Right hindlimb (tissue), 1 donor: Measurements from ENCODE around the gene LRRC4.

Source experiments
- DNase-seq: peaks from one replicate; pipeline ENCODE4 v3.0.0-alpha.2; 2018

Gene LRRC4

DNA sequence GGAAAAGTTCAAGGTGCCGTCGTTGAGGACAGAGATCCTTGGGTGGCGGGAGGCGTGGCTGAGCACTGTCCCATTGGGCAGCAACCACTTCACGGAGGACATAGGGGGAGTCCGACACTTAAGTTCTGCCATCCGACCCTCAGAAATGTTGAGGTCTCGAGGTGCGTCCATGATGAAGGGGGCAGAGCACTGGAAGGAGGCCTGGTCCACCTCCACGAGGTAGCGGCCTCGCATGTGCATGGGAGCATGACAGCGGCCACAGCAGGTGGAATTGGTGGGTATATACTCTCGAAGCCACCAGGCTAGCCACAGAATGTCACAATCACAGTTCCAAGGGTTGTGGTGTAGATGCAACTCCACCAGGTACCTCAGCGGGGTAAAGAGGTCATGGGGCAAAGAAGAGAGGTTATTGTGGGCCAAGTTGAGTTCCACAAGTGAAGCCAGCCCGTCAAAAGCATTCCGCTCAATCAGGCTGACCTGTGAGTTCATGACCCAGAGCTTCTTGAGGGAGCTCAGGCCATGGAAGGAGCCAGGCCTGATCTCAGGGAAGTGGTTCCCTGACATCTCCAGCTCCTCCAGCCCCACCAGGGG is 1.7 kb downstream of the LRRC4 start:
- no peak for DNase-seq

DNA sequence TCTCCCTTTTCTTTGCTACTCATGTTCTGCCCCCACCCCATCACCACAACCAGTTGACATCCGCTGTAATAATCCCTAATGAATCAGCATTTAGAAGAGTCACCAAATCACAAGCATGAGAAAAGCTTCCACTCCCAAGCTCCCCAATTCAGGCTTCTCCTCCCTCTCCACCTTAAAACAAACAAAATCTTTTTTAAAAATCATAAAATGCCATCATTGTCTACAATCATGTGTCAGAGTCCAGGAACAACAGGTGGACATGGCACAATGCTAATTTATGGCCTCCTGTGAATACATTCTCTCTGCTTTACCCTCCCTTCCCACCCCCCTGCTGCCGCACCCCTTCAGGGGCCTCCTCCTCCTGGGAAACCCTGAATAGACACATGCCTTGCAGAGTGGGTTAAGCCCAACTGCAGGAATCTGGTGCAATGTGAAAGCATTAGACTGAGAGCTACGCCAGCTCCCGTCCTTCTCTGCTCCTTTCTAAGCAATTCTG is 3.7 kb downstream of the LRRC4 start:
- no peak for DNase-seq

DNA sequence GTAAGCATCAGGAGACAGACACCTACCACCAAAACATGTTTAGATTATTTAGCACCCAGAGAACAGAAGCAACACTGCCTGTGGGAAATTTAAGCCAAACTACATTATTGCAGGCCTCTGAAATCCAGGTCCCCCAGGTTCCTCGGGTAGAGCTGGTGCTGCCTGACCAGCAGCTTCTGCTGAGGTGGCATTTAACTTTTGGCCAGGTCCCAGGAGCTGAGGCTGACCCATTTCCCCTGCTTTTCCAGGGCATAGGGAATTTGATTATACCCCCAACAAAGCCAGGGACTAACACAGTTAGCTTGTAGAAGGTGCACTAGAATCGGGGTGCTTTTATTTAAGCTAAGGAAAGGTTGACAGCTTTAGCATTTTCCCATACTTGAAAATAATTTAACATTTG is 4.7 kb downstream of the LRRC4 start:
- DNase-seq, result no peak

DNA sequence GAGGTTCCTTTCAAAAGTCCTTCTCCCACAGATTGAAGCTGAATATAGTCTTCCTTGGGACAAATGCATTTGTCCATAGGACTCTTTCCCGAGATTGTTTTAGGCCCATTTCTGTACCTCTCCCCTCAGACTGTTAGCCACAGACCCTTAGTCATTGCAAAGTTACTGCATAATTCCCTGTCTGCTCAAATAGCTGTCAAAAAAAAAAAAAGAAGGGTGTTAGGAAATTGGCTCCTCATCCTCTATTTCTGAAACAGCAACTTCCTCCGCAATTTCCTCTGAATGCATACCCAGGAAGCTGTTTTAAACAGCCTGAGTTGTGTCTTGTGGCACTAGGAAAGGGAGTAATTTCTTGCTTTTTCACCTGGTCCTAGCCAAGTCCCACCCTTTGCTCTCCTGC is 5.4 kb downstream of the LRRC4 start:
- no peak for DNase-seq

DNA sequence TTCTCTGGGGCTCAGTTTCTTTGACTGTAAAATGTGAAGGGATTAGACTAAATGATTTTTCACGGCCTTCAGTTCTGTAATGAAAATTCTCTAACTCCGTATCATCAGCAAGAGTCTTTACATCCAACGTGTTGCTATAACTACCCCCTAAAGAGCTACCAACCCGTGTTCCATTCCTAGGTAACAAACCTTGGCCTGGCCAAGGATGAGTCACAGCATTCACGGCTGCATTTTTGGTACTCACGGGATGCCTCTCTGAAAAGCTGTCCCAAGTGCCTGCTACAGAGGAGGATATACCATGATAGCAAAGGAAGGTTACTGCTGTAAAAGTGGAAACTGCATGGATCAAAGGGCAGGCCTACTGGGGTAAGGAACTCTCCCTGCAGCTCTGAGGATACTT is 5.9 kb downstream of the LRRC4 start:
- DNase-seq, result no peak

DNA sequence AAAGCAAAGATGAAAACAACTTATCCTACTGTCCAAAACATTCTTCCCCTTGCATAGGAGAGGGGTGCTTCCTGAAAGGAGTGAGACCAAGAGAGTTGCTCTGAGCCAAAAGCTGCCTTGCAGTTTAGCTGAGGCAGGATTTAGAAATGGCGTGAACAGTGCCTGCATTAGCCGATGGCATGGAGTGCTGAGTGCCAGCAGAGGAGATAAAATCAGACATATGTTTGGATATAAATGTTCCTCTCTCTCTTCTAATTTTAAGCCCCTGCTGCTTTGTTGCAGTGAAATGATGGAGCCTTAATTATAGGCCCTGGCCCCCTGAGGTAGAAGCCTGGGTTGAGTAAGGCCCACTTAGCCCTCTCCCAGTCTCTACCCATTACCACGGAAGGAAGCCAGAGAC is 7.1 kb downstream of the LRRC4 start:
- no peak for DNase-seq

DNA sequence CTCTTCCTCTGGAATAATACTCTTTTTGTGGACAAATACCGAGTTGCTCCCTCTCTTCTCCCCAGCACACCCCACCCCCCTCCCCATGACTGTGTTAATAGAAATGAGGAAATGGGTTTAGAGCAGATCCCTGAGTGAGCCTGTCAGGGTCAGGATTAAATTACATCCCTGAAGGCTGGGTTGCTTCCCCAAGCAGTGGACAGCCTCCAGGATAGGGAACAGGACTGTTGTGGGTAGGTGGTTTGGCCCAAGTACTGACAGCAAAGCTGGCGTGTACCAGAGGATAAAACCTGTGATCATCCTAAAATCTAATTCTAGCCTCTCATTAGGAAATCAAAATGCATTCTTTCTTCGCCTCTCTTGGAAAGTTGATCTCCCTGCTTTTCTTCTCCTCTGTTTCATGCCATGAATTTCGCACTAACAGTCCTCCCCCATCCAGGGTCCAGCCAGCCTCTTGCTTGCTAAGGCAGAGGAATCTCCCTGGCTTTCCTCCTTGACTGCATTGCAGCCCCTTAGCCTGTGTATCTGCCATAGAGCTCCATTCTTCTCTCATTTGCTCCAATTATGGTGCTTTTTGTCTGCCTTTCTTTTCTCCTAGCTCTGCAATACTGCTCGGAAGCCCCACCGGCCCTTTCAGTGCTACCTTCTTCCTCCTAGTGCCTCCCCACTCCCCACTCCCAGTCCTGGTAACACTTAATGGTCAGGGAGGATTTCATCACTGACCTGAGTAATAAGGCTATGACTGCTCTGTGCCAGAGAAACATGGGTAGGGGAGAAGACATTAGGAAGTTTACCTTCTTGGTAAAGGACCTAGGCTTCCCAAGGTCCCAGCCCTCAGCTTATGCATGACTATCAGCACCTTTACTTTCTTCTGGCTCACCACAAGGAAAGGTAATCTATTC is 8.4 kb downstream of the LRRC4 start:
- no peak for DNase-seq

DNA sequence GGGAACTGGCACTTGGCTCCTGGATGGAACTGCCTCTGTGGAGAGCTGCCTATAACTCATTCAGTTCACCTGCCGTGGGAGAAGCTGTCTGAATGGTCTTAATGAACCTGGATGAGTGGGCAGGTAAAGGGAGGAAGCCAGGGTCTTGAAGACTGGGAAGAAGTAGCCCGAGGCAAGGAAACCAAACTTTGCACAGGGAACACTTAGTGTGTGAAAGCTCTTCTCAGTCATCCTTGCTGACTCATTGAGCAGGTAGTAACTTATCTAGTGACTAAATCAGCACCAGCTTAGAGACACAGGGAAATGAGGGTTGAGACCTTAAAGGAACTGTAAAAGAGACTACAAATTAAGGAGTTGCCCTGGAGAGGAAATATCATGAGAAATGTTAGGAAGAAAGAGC is 9.9 kb downstream of the LRRC4 start:
- DNase-seq, result no peak

DNA sequence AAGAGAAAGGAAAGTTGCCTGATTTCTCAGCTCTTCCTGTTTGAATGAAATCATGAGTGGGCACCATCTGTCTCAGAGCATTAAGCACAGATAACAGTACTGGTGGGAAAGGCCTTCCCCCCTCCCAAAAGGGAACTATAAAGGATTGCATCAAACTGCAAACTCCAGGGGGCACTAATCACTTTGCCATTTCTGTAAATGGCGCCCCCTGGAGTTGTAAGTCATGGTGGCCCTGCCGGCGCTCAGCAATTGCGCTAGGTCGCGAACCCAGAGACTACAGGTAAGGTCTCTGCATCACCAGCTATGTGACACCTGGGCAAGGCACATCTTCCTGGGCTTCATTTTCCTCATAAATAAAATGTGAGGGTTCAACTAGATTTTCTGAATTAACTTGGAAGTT is 11.1 kb downstream of the LRRC4 start:
- no peak for DNase-seq

DNA sequence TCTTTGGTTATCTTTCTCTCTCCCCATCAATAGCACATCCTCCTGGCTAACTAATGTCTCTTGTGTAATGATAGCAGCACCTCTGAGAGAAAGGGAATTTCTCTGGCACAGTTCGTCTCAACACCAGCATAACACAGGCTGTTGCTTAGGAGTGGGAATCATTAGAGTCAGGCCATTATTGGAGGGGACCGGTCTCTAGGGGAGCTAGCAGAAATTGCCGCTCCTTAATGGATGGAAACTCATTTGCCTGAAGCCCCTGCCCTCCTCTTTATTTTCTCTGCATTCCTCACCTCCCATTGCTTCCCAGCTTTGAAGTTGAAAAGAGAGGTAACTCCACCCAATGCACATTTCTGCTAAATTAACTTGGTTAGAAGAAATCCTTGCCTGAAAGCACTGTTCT is 11.9 kb downstream of the LRRC4 start:
- no peak for DNase-seq

DNA sequence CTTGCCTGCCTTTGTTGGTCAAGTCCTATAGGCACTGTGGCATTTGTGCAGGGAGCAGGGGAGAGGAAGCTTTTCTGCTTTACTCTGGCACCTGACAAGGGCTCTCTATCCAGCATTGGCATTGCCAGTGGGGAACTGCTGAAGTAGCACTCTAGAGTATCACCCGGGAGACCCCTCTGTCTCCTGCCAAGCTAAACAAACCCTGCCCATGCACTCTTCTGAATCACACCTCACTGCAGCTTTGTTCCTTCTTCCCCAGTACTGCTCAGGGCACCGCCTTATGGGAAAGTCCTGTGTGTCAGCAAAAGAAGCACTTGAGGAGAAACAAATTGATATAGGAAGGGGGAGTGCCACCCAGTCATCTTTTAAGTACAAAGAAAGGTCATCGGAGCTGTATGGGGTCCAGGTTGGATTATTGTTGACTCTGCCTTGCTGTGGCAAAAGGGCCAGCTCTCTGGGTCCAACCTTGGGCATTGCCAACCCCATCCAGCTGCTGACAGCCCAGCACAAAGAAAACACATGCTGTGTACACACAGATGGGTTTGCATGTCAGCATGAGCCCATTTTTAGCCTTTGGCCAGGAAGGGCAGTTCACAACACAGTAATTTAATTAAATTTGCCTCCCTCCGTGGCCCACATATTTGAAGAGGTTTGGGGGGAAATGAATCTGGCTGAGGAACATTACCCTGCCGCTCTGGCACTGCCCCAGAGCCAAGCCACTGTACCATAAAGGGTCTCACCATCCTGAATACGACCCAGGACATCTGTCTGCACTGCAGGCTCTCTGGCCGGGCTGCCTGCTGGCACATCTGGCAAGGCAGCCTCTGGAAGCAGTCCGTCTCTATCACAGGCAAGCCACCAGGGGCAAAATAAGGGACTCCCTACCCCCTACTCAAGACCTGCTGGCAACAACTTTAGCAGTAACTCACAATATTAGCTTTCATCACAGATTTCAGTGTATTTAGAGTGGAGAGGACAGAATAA is 13.1 kb downstream of the LRRC4 start:
- DNase-seq, result no peak

DNA sequence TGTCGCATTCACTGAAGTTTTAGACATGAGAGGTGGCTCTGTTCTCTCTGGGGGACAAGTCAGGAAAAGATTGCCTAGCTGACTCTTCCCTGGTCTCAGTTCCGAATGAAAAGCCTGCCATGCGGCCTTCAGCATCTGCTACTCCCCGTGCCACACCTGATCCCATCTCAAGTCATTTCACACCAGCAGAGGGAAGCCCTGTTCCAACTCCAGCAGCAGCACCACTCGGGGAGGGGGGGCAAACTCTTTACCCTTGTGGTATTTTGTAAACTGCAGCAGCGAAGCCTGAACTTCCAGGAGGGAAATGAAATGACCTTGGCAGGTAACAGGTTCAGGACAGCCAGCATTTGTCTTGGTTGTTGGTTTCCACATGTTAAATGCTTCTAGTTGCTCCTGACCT is 13.8 kb downstream of the LRRC4 start:
- DNase-seq, result no peak

DNA sequence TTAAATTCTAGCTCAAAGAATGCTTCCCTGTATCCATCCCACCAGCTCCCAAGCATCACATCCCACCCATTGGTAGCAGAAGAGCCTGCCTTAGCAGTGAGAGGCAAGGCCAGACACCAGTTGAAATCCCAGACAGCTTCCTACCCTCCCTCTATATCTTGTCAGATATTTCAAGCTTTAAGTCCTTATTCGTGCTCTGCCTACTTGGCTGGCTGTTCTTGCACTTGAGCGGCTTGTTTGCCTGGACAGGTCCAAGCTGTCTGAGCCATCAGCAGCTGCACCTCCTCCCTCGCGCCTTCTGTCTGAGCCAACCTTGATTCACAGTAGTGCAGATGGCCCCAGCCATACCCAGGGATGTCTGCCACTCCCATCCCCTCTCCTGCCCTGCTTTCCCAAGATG is 16.4 kb downstream of the LRRC4 start:
- no peak for DNase-seq

DNA sequence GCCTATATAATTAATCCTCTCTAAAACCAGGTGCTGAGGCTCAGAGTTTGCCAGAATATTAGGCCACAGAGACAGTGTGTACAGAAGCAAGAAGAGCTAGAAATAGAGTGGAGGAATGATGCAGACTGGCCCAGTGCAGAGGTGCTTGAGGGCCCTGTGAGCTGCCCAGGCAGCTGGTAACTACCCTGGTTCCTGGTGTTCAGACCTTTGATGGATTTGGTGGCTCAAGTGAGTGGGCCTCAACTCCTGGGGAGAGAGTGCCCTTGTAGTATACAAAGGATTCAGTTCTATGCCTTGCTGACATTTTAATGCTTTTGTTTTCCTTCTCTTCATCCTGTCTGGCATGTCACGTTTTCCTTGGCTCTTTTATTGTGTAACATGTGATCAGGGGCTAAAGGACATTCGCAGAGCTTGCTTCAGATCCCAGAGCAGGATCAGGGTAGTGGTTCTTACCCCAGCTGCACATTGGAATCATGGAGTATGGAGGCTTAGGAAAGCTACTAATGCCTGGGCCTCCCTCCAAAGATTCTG is 20.0 kb downstream of the LRRC4 start:
- DNase-seq, result no peak

DNA sequence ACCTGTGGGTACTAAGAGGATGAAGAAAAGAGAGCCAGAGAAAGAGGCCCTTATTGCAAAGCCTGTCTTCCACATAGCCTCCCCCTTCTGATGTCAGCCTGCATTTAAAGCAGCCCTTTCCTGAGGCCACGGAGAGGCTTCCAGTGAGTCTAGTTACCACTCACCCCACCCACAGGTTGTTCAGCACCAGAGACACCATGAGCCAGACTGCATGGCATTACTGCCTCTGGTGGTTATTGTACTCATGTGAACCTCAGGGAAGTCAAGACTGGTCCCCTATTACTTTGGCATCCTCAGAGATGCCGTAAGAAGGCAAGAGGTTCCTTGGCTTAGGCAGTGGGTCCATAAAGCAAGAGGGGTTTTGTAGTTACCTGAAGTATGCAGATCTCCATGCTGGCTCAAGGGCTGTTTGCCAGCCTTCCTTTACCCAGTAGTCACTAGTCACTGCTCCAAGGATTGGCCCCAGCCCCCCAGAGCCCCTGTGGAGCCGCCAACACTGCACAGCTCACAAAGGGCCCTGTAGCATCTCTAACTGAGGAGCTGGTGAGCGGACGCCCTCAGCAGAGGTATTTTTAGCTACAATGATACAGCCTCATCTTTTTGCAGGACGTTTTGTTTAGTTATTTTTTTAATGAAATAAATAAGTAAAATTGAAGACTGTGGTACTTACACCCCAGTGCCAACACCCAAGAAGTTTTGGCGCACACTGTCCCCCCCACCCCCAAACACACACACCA is 20.7 kb downstream of the LRRC4 start:
- no peak for DNase-seq

DNA sequence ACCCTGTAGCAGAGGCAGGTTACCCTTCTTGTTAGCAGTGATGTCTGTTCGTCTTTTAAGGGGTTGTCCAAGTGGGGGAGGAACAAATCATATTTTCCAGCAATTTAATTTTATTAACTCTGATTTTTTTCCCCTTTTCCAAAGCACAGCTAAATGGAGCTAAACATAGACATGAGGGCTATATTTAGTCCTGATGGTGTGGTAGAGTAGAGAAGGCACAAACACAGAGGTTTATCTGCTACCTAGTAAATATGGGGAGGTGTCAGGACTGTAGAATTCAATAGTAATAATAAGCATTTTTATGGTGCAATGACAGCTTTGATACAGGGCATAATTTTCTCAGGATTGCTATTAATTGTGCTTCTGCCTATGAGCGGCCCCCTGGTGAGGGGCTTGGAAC is 22.5 kb downstream of the LRRC4 start:
- no peak for DNase-seq

DNA sequence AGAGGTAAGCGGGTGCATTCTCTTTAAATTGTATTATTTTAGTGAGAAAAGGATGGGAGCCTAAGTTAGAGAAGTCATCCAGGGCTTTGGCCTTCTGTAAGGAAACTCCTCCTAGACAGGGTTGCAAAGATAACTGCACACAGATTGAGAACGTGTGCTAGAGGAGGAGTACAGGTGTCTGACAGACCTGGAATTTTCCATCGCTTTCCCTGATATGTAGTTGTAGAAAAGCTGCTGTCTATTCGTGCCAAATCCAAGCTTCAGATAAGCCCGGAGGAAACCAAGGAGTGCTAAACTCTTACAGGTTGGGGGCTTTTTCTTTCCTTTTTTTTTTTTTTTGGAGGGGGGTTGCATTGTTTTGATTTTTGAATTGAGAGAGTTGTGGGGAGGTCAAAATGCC is 23.1 kb downstream of the LRRC4 start:
- no peak for DNase-seq

DNA sequence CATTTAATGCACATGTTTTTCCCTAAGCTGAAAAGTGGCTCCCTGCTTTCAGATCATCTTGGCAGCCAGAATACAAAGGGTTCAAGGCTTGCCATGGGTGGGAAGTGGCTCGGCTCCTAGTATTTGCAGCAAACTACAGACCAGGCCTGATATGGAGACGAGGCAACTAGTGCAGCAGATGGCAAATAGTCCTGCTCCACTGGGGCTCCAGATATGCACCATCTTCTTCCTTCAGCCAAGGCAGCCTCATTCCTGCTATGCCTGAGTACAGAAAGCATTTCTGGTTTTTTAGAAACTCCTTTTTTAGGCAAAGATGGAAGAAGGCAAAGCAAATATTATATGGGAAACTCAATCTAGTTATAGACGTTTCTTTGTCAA is 23.9 kb downstream of the LRRC4 start:
- DNase-seq, result no peak

DNA sequence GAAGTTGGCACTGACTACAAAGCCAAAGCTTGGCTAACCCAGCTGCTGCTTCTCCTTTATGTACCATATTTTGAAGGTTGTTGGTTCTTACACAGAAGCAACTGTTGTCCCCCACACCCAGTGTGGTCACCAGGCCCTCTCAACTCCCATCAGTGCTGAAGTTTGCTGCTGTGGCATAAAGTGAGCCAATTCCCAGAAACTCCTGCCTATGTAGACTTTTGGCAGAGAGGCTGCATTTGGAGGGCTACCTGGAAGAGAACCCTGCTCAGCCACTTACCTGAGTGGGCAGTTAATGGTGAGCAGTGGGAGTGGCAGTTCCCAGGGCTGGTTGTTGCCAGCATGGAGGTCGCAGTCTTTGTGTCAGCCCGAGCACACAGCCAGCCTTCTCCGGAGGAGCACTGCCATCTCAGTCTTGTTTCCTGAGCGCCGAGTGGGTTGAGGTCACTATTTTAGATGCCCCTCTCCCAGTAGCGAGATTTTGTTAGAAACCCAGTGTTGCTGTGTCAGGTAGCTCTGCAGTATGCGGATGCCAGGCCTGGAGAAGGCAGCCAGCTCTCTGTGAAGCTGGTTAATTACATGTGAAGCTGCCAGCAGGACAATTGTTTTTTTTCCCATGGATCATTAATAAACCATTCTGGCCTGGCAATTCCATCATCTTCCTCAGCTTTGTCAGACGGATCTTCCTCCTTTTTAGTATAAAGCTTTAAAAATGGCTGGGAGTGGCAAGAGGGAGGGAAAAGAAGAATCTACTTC is 24.5 kb downstream of the LRRC4 start:
- DNase-seq, result no peak

DNA sequence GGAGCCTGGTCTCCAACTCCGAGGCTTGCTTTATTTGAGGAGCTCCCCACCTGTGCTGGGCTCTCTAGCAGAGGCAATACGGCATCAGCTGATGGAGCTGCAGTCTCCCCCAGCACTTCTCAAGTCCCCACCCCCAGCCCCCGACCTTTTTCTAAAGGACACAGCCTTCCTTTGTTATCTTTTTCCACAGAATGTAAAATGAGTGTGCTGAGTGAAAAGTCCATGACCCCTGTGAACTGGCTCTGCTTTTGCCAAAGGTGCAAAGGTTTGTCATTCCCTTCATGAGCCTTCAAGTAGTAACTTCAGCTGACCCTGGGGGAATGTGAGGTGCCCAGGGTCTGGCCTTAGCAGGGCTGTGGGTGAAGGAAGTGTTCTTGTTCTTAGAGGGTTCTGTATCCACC is 25.5 kb downstream of the LRRC4 start:
- no peak for DNase-seq

DNA sequence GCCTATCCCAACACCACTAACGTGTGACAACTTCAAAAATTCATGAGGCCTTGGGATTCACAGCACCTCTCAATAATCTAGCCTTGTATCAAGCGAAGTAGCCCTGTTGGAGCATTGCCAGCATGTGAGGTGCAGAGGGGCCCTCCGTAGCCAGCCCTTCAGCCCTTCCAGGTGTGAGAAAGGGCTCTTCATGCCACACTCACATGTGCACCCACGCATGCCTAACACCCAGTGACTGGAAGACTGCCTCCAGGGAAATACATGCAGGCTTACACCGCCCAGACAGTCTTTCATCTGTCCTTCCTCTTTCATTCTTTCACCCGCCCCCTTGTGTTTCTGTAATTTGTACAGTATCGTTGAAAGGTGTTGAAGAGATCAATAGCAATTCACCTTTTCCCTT is 26.1 kb downstream of the LRRC4 start:
- DNase-seq, result no peak

DNA sequence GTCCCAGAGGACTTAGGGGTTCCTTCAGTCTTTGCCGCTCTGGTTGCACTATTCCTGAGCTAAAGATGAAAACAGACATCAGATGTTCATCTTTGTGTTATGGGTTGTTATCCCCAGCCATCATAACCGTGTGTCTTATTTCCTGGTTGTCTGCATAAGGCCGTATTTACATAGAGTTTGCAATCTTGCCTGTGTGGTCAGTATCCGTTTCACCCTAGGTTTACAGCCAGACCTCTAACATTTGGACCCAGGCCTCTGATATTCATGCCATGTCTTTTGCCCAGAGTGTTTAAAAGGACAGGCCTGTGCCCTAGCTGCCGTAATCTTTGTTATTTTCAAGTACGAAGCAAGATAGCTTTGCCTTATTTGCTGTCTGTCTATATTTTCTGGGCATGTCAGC is 26.6 kb downstream of the LRRC4 start:
- no peak for DNase-seq
